HepG2 (cell line): ENCODE results near the gene SLC9A8. TPM values are rescaled to one million over a fixed set of nuclear protein-coding genes. Genes with fewer than 3 reads are reported as not detected.
A peak's percentile ranks its signal among the peaks of the same experiment; 100 is the strongest.

Experiments
- ATAC-seq: fragments of 200-7000 bp; cut with Tn5 transposase; 3 replicates; pipeline ENCODE4 v1.9.1; 2020; ENCODE audit warnings: mild to moderate bottlenecking, moderate library complexity
- BruUV-seq: library from RNA; stranded (reverse); fragments of 400-500 nt; replicated peaks from 2 replicates; lab custom pipeline; 2021; lab: Mats Ljungman, UMichigan
- CTCF ChIA-PET: fragments of 300-600 bp; formaldehyde crosslinking; extraction: SDS; loops from one replicate; lab custom pipeline; 2021; ENCODE audit warnings: low total read pairs, inconsistent platforms, low intra/inter-chr PET ratio; lab: Yijun Ruan, JAX
- POLR2A ChIA-PET: fragments of 350-600 bp; sonication (Branson Sonifier 250); formaldehyde crosslinking; loops from one replicate; lab custom pipeline; 2020; ENCODE audit warnings: antibody characterized with exemption, inconsistent platforms; lab: Yijun Ruan, JAX
- DNase-seq: peaks from one replicate; pipeline ENCODE4 v3.0.0-alpha.2; 2015; ENCODE audit warnings: low spot score
- FAIRE-seq: peaks from 3 replicates; lab custom pipeline; 2011; peaks lifted over from hg19 to GRCh38; lab: Jason Lieb, UNC
- H2AFZ ChIP-seq: one replicate; pipeline ENCODE4 v1.6.1; 2011; ENCODE audit warnings: low read length, inconsistent platforms
- H3K27ac ChIP-seq: fragments of 300-600 bp; 3 replicates; pipeline ENCODE4 v1.8.0; 2011; ENCODE audit warnings: mixed run types, mild to moderate bottlenecking, mixed read lengths, low read length, inconsistent platforms; ENCODE audit not compliant: insufficient read depth; ENCODE audit errors: extremely low read length
- H3K27me3 ChIP-seq, 2 experiments: fragments of 200-600 bp in 1 of 2; 2 replicates in 1 of 2; 3 replicates in 1 of 2; pipeline versions ENCODE4 v1.6.0 to v1.8.0; 2011; ENCODE audit warnings: low read length in 2 of 2, mild to moderate bottlenecking in 2 of 2, moderate library complexity in 2 of 2, inconsistent platforms in 1 of 2; ENCODE audit not compliant: insufficient read depth in 2 of 2, control insufficient read depth in 1 of 2
- H3K36me3 ChIP-seq, 2 experiments: fragments of 200-600 bp in 1 of 2; replicated peaks in 1 of 2; 2 replicates in 1 of 2; 3 replicates in 1 of 2; pipeline versions ENCODE4 v1.5.1 to v1.8.0; 2011; ENCODE audit warnings: low read length in 2 of 2, inconsistent platforms in 1 of 2; ENCODE audit not compliant: insufficient read depth in 2 of 2, control insufficient read depth in 1 of 2
- H3K4me1 ChIP-seq: 2 replicates; pipeline ENCODE4 v1.5.1; 2012; ENCODE audit warnings: low read length, inconsistent platforms; ENCODE audit not compliant: insufficient read depth
- H3K4me2 ChIP-seq: 2 replicates; pipeline ENCODE4 v1.6.0; 2011; ENCODE audit warnings: low read depth, low read length, inconsistent platforms
- H3K4me3 ChIP-seq, 3 experiments: fragments of 200-600 bp in 1 of 3; sonication (generic), shearing (Covaris generic) in 1 of 3; replicated peaks in 1 of 3; 2 replicates each; pipeline ENCODE4 v1.5.1; 2011 to 2016; ENCODE audit warnings: low read length in 3 of 3, inconsistent platforms in 2 of 3, low read depth in 2 of 3, mild to moderate bottlenecking in 2 of 3, control low read depth in 1 of 3, mixed read lengths in 1 of 3; ENCODE audit not compliant: insufficient read depth in 1 of 3
- H3K79me2 ChIP-seq: one replicate; pipeline ENCODE4 v1.6.1; 2011; ENCODE audit warnings: low read length, inconsistent platforms; ENCODE audit not compliant: insufficient read depth
- H3K9ac ChIP-seq: 2 replicates; pipeline ENCODE4 v1.6.0; 2011; ENCODE audit warnings: mild to moderate bottlenecking, low read depth, low read length, inconsistent platforms; ENCODE audit not compliant: insufficient read depth
- H3K9me3 ChIP-seq: 2 replicates; pipeline ENCODE4 v1.5.1; 2012; ENCODE audit warnings: mild to moderate bottlenecking, low read length
- H4K20me1 ChIP-seq: 2 replicates; pipeline ENCODE4 v1.6.0; 2011; ENCODE audit warnings: inconsistent platforms, mild to moderate bottlenecking, low read length, moderate library complexity; ENCODE audit not compliant: insufficient read depth
- AGO1 ChIP-seq: fragments of 200-400 bp; formaldehyde crosslinking; IDR thresholded peaks from 2 replicates; pipeline ENCODE4 v1.6.1; 2017; ENCODE audit warnings: mild to moderate bottlenecking, low read depth, low read length, moderate library complexity; ENCODE audit not compliant: poor library complexity, severe bottlenecking
- CC2D1A ChIP-seq: sonication (generic); formaldehyde crosslinking; IDR thresholded peaks from 2 replicates; pipeline ENCODE4 v1.8.1; 2023; ENCODE audit warnings: mild to moderate bottlenecking, missing genetic modification reagents
- ESRRA ChIP-seq: sonication (generic); formaldehyde crosslinking; IDR thresholded peaks from 2 replicates; pipeline ENCODE4 v1.5.1; 2020; ENCODE audit warnings: mild to moderate bottlenecking, low read depth, missing genetic modification reagents
- FLYWCH1 ChIP-seq: sonication (generic); formaldehyde crosslinking; IDR thresholded peaks from 2 replicates; pipeline ENCODE4 v1.8.1; 2023; ENCODE audit warnings: mild to moderate bottlenecking, missing genetic modification reagents
- MYNN ChIP-seq: sonication (generic); formaldehyde crosslinking; IDR thresholded peaks from 2 replicates; pipeline ENCODE4 v1.4.0; 2020; ENCODE audit warnings: mild to moderate bottlenecking, low read depth, missing genetic modification reagents
- NR2F1 ChIP-seq, 2 experiments: fragments of 450-650 bp in 1 of 2; formaldehyde crosslinking in 1 of 2; IDR thresholded peaks; 2 replicates each; pipeline versions ENCODE4 v1.5.0 to v1.6.1; 2016 to 2020; ENCODE audit warnings: mild to moderate bottlenecking in 1 of 2, missing compliant biosample characterization in 1 of 2, missing genetic modification reagents in 1 of 2, moderate library complexity in 1 of 2
- PAX8 ChIP-seq: sonication (generic); formaldehyde crosslinking; IDR thresholded peaks from 2 replicates; pipeline ENCODE4 v1.8.0; 2022; ENCODE audit warnings: mild to moderate bottlenecking, missing genetic modification reagents, borderline replicate concordance
- YEATS4 ChIP-seq: sonication (generic); formaldehyde crosslinking; IDR thresholded peaks from 2 replicates; pipeline ENCODE4 v1.4.0; 2020; ENCODE audit warnings: missing genetic modification reagents, borderline replicate concordance
- ZNF20 ChIP-seq: sonication (generic); formaldehyde crosslinking; IDR thresholded peaks from 2 replicates; pipeline ENCODE4 v1.4.0; 2020; ENCODE audit warnings: mild to moderate bottlenecking, moderate library complexity, missing genetic modification reagents
- ZNF431 ChIP-seq: sonication (generic); formaldehyde crosslinking; IDR thresholded peaks from 2 replicates; pipeline ENCODE4 v1.9.0; 2022; ENCODE audit warnings: missing genetic modification reagents, low read depth, mild to moderate bottlenecking, borderline replicate concordance
- ZNF83 ChIP-seq: sonication (generic); formaldehyde crosslinking; IDR thresholded peaks from 2 replicates; pipeline ENCODE4 v1.4.0; 2020; ENCODE audit warnings: missing genetic modification reagents, mild to moderate bottlenecking, borderline replicate concordance
- WGBS: methylation state at CpG from one replicate; pipeline ENCODE4 v1.1.6; 2017; ENCODE audit warnings: low lambda C conversion rate; 5-methylcytosine and 5-hydroxymethylcytosine counted together
- in situ Hi-C: cut with HindIII; loops from 2 replicates; pipeline ENCODE4 v1.10.0; 2017; ENCODE audit warnings: low pct_unique_long_range_greater_than_20kb; ENCODE audit not compliant: extremely low pct_ligation_motif_present
- intact Hi-C: fragments of 100-400 bp; cut with micrococcal nuclease; formaldehyde crosslinking; loops from one replicate; pipeline ENCODE4 v1.10.0; 2022; ENCODE audit not compliant: unreplicated experiment
- polyA plus RNA-seq, 8 experiments: library from polyadenylated mRNA; depleted of rRNA in 3 of 8; stranded (reverse) in 7 of 8; unstranded in 1 of 8; fragments of >200 nt; fragmentation: Illumina TruSeq in 4 of 8; extraction: Trizol in 4 of 8; gene quantifications; 2 replicates each; pipeline versions ENCODE4 v1.2.1 to v1.2.3, GENCODE V29; 2011 to 2016; ENCODE audit warnings: low read depth in 4 of 8, missing spikeins in 1 of 8, mixed read lengths in 1 of 8; ENCODE audit not compliant: insufficient read depth in 1 of 8
- total RNA-seq, 5 experiments: library from RNA; depleted of rRNA; stranded (reverse); fragments of >200 nt; fragmentation: Illumina TruSeq; extraction: Trizol; gene quantifications; 2 replicates each; pipeline ENCODE4 v1.2.3, GENCODE V29; 2016; ENCODE audit warnings: low read depth in 1 of 5
- TF ChIP-seq, protein P1 (sequence below): sonication (generic); formaldehyde crosslinking; IDR thresholded peaks from 2 replicates; pipeline ENCODE4 v1.5.1; 2020; ENCODE audit warnings: missing genetic modification reagents, mild to moderate bottlenecking, borderline replicate concordance
- TF ChIP-seq, protein P2 (sequence below): sonication (generic); formaldehyde crosslinking; IDR thresholded peaks from 2 replicates; pipeline ENCODE4 v1.4.0; 2020; ENCODE audit warnings: missing genetic modification reagents

Gene SLC9A8
- total and polyA plus RNA-seq, 2 of the 13 experiments (the other 11 are each of a cell fraction or from before 2014, with no cell fraction given): 4.1 to 7.4 TPM

DNA sequence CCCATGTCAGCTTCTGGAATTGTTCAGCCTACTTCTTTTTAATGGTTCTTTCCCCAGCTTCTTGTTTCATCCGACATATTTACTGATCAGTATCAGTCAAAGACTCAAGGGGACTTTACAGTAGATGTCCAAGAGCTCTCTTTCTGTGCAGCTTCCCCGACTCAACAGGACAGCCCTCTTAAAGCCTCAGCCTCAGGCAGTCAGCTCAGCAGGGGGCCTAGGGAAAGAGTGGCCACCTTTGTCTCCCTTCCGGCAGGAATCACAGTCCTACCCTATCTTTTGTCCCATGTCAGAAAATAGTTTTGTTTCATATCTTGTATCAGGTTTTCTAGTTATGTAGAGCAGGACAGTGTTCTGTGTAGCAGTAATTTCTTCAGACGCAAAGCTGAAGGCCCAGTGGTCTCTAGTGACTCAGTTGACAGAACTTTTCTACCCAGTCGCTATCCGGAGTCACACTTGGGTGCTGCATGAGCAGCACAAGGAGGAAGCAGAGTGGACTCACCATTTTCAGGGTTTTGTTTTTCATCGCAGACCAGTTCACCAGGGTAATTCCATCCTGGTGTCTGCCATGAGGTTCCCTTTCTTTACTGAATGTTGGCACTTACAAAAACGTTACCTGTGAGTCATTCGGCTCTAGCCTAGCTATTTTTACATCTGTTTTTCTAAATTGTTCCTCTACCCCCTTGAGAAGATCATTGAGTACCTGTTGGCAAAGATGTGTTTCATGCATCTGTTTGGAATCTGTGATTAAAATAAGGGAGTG lies 55.0 kb downstream of the SLC9A8 start:
- no peak overlapping the region for H3K27ac ChIP-seq
- peaks cover 4 to 32% of the 10 kb centered on the region in 2 experiments; a peak in 4 of 5 replicates for H3K36me3 ChIP-seq
- H4K20me1 ChIP-seq: no peaks in the 10 kb centered on the region
- 94% methylated on average over 9 of the region's 9 CpGs for WGBS
- H3K79me2 ChIP-seq: no peaks in the 10 kb centered on the region
- no peak overlapping the region for H2AFZ ChIP-seq
- no peak for ATAC-seq
- intact Hi-C loops (no loop called here), in situ Hi-C loops (no loop called here)
- POLR2A ChIA-PET: no interaction called here
- FAIRE-seq: peak; percentile 4
- H3K4me2 ChIP-seq: no peak overlapping the region
- H3K4me3 ChIP-seq: no peak overlapping the region
- no peak overlapping the region for H3K9ac ChIP-seq
- CTCF ChIA-PET: no interaction called here
- no peaks in the 10 kb centered on the region for H3K27me3 ChIP-seq
- TF ChIP-seq ZNF431 (CRISPR knock-in tag) (no peak), CC2D1A (no peak), NR2F1 (CRISPR knock-in tag; IDR thresholded peaks at IDR 0.05) (no peak), YEATS4 (CRISPR knock-in tag) (no peak), ZNF20 (CRISPR knock-in tag) (no peak), MYNN (CRISPR knock-in tag) (no peak), PAX8 (CRISPR knock-in tag) (no peak), AGO1 (no peak), ZNF83 (CRISPR knock-in tag) (no peak), FLYWCH1 (CRISPR knock-in tag) (no peak), ESRRA (CRISPR knock-in tag) (no peak)
- TF ChIP-seq, protein P1, sequence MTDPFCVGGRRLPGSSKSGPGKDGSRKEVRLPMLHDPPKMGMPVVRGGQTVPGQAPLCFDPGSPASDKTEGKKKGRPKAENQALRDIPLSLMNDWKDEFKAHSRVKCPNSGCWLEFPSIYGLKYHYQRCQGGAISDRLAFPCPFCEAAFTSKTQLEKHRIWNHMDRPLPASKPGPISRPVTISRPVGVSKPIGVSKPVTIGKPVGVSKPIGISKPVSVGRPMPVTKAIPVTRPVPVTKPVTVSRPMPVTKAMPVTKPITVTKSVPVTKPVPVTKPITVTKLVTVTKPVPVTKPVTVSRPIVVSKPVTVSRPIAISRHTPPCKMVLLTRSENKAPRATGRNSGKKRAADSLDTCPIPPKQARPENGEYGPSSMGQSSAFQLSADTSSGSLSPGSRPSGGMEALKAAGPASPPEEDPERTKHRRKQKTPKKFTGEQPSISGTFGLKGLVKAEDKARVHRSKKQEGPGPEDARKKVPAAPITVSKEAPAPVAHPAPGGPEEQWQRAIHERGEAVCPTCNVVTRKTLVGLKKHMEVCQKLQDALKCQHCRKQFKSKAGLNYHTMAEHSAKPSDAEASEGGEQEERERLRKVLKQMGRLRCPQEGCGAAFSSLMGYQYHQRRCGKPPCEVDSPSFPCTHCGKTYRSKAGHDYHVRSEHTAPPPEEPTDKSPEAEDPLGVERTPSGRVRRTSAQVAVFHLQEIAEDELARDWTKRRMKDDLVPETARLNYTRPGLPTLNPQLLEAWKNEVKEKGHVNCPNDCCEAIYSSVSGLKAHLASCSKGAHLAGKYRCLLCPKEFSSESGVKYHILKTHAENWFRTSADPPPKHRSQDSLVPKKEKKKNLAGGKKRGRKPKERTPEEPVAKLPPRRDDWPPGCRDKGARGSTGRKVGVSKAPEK (CRISPR knock-in tag): no peak
- TF ChIP-seq, protein P2, sequence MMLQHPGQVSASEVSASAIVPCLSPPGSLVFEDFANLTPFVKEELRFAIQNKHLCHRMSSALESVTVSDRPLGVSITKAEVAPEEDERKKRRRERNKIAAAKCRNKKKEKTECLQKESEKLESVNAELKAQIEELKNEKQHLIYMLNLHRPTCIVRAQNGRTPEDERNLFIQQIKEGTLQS (CRISPR knock-in tag): no peak
- no peaks in the 10 kb centered on the region for H3K9me3 ChIP-seq
- H3K4me1 ChIP-seq: no peaks in the 10 kb centered on the region
- BruUV-seq: no TSS peak
- DNase-seq: no peak
